ENCODE measurements around the gene NUP107. TPM values are rescaled to one million over a fixed set of nuclear protein-coding genes. Genes with fewer than 3 reads are reported as not detected.

Gene NUP107
- total and polyA plus RNA-seq, 4 donors = 18.4 to 74.7 (median 26.4) TPM

GRCh38 chr12:68792952-68793351 is 106.2 kb downstream of the NUP107 start:
- H3K27ac ChIP-seq (ENCODE audit: low read depth in 1 of 2, low read length in 1 of 2) = no peak overlapping the region
- H3K4me3 ChIP-seq = no peak overlapping the region
- H3K36me3 ChIP-seq (ENCODE audit: control insufficient read depth in 4 of 4, insufficient read depth in 4 of 4, low read length in 4 of 4) = no peaks in the 10 kb centered on the region
- no peak overlapping the region for H3K9ac ChIP-seq (ENCODE audit: insufficient read depth in 1 of 2, low read length in 2 of 2)
- TF ChIP-seq CTCF (IDR thresholded peaks at IDR 0.05; ENCODE audit: control extremely low read depth, extremely low read depth) = no peak
- H3K27me3 ChIP-seq (ENCODE audit: control insufficient read depth in 3 of 3, insufficient read depth in 3 of 3, low read length in 2 of 3) = no peaks in the 10 kb centered on the region
- no peaks in the 10 kb centered on the region for H3K9me3 ChIP-seq (ENCODE audit: control insufficient read depth in 4 of 4, insufficient read depth in 3 of 4, low read length in 3 of 4)
- WGBS, 2 donors = 74% methylated on average over 2 of the region's 2 CpGs
- ATAC-seq (ENCODE audit: insufficient read depth, low FRiP score) = peak; percentile 53
- peak in 2 of 3 donors; percentile 32 to 49 for DNase-seq
- no peaks in the 10 kb centered on the region for H3K4me1 ChIP-seq (ENCODE audit: control insufficient read depth in 5 of 5, insufficient read depth in 5 of 5, low read length in 5 of 5)

GRCh38 chr12:68793436-68793835 is 106.7 kb downstream of the NUP107 start:
- H3K9me3 ChIP-seq (ENCODE audit: control insufficient read depth in 4 of 4, insufficient read depth in 3 of 4, low read length in 3 of 4) = no peaks in the 10 kb centered on the region
- H3K36me3 ChIP-seq (ENCODE audit: control insufficient read depth in 4 of 4, insufficient read depth in 4 of 4, low read length in 4 of 4) = no peaks in the 10 kb centered on the region
- no peak overlapping the region for H3K9ac ChIP-seq (ENCODE audit: insufficient read depth in 1 of 2, low read length in 2 of 2)
- H3K27me3 ChIP-seq (ENCODE audit: control insufficient read depth in 3 of 3, insufficient read depth in 3 of 3, low read length in 2 of 3) = no peaks in the 10 kb centered on the region
- WGBS, 2 donors = 95 to 96% methylated on average over 4 of the region's 4 CpGs
- TF ChIP-seq CTCF (IDR thresholded peaks at IDR 0.05; ENCODE audit: control extremely low read depth, extremely low read depth) = no peak
- H3K4me1 ChIP-seq (ENCODE audit: control insufficient read depth in 5 of 5, insufficient read depth in 5 of 5, low read length in 5 of 5) = no peaks in the 10 kb centered on the region
- no peak overlapping the region for H3K4me3 ChIP-seq
- ATAC-seq (ENCODE audit: insufficient read depth, low FRiP score) (no peak), DNase-seq (no peak)
- H3K27ac ChIP-seq (ENCODE audit: low read depth in 1 of 2, low read length in 1 of 2) = no peak overlapping the region

GRCh38 chr12:68793975-68794652 is 107.3 kb downstream of the NUP107 start:
- 96 to 97% methylated on average over 4 of the region's 4 CpGs for WGBS, 2 donors
- Histone ChIP-seq H3K27me3 (ENCODE audit: control insufficient read depth in 3 of 3, insufficient read depth in 3 of 3, low read length in 2 of 3) (no peaks in the 10 kb centered on the region), H3K4me1 (ENCODE audit: control insufficient read depth in 5 of 5, insufficient read depth in 5 of 5, low read length in 5 of 5) (no peaks in the 10 kb centered on the region), H3K9me3 (ENCODE audit: control insufficient read depth in 4 of 4, insufficient read depth in 3 of 4, low read length in 3 of 4) (no peaks in the 10 kb centered on the region), H3K9ac (ENCODE audit: insufficient read depth in 1 of 2, low read length in 2 of 2) (no peak overlapping the region), H3K4me3 (no peak overlapping the region), H3K27ac (ENCODE audit: low read depth in 1 of 2, low read length in 1 of 2) (no peak overlapping the region), H3K36me3 (ENCODE audit: control insufficient read depth in 4 of 4, insufficient read depth in 4 of 4, low read length in 4 of 4) (no peaks in the 10 kb centered on the region)
- no peak for DNase-seq
- no peak for ATAC-seq (ENCODE audit: insufficient read depth, low FRiP score)
- TF ChIP-seq CTCF (IDR thresholded peaks at IDR 0.05; ENCODE audit: control extremely low read depth, extremely low read depth) = no peak

All from lung (tissue), 12 donors.